GM12878 (cell line): ENCODE measurements around the gene MCC.

Experiments used
- CTCF ChIP-seq, 3 experiments: IDR thresholded peaks in 2 of 3; conservative IDR thresholded peaks in 1 of 3; 2 replicates each; pipeline ENCODE4 v1.5.1; 2011; ENCODE audit warnings: low read depth in 3 of 3, low read length in 3 of 3, mild to moderate bottlenecking in 3 of 3, control low read depth in 2 of 3, moderate library complexity in 2 of 3, inconsistent platforms in 1 of 3, mixed read lengths in 1 of 3; ENCODE audit not compliant: control insufficient read depth in 2 of 3, insufficient read depth in 1 of 3; ENCODE audit errors: extremely low read depth in 1 of 3
- E4F1 ChIP-seq: fragments of 450-650 bp; IDR thresholded peaks from 2 replicates; pipeline ENCODE4 v1.6.1; 2018; ENCODE audit warnings: borderline replicate concordance, mild to moderate bottlenecking; ENCODE audit not compliant: partially characterized antibody
- JUND ChIP-seq: IDR thresholded peaks from 2 replicates; pipeline ENCODE4 v1.6.1; 2012; ENCODE audit warnings: low read depth, mild to moderate bottlenecking, low read length, improper control_type of control experiment, moderate library complexity
- MXI1 ChIP-seq: fragments of 150-350 bp; IDR thresholded peaks from 2 replicates; pipeline ENCODE4 v1.6.1; 2011; ENCODE audit warnings: low read depth, mild to moderate bottlenecking, inconsistent platforms, low read length, improper control_type of control experiment
- POLR2A ChIP-seq: IDR thresholded peaks from 2 replicates; pipeline ENCODE4 v1.6.1; 2011; ENCODE audit warnings: low read depth, mild to moderate bottlenecking, low read length
- RAD21 ChIP-seq: IDR thresholded peaks from 2 replicates; pipeline ENCODE4 v1.6.1; 2011; ENCODE audit warnings: mild to moderate bottlenecking, low read depth, low read length, moderate library complexity; ENCODE audit not compliant: insufficient read depth
- RCOR1 ChIP-seq: conservative IDR thresholded peaks from 2 replicates; pipeline ENCODE4 v1.6.1; 2012; ENCODE audit warnings: low read depth, low read length, improper control_type of control experiment
- SRF ChIP-seq, 2 experiments: IDR thresholded peaks; 2 replicates each; pipeline ENCODE4 v1.6.1; 2011; ENCODE audit warnings: low read depth in 2 of 2, low read length in 2 of 2, mild to moderate bottlenecking in 1 of 2, moderate library complexity in 1 of 2
- TF ChIP-seq, protein P1 (sequence below): IDR thresholded peaks from 2 replicates; pipeline ENCODE4 v1.6.1; 2012; ENCODE audit warnings: improper control_type of control experiment, low read depth, low read length; ENCODE audit not compliant: insufficient replicate concordance

DNA sequence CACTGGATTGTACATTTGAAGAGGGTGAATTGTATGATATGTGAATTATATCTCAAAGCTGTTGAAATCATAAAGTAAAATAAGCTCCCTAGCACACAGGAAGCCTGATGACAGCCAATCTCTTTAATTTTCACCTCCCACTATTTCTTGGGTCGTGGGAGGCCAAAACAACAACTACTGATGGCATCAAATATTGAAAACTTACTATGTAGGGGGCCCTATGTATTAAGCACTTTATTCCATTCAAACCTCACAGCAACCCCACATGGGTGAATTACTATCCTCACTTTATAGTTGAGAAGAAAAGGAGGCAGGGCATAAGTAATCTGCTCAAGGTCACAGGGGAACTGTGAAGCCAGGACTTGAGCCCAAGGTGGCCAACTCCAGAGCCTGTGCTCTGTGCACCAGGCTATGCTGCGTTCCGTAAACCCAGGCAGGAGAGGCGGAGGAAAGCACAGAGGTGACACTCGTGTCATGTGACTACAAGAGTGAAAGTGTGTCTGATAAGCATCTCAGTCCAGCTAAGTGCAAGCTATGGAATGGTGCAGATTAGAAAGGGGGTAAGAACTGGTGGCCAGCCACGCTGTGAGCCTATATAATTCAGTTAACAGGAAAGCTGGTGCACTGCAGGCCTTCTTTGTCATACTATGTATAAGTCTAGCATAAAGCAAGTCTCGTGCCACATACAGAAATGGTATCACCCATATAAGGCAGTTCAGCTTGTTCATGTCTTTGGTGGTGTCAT lies 290.6 kb downstream of the MCC start:
- TF ChIP-seq SRF (IDR thresholded peaks at IDR 0.05; ENCODE audit: low read depth in 2 of 2, low read length in 2 of 2) (no peak), POLR2A (no peak), RCOR1 (no peak), CTCF (IDR thresholded peaks at IDR 0.05 in 2 of 3, conservative IDR thresholded peaks at IDR 0.05 in 1 of 3; ENCODE audit: control insufficient read depth in 2 of 3, extremely low read depth in 1 of 3, insufficient read depth in 1 of 3, low read depth in 3 of 3, low read length in 3 of 3) (no peak), JUND (no peak), E4F1 (no peak), RAD21 (no peak), MXI1 (no peak)
- TF ChIP-seq, protein P1, sequence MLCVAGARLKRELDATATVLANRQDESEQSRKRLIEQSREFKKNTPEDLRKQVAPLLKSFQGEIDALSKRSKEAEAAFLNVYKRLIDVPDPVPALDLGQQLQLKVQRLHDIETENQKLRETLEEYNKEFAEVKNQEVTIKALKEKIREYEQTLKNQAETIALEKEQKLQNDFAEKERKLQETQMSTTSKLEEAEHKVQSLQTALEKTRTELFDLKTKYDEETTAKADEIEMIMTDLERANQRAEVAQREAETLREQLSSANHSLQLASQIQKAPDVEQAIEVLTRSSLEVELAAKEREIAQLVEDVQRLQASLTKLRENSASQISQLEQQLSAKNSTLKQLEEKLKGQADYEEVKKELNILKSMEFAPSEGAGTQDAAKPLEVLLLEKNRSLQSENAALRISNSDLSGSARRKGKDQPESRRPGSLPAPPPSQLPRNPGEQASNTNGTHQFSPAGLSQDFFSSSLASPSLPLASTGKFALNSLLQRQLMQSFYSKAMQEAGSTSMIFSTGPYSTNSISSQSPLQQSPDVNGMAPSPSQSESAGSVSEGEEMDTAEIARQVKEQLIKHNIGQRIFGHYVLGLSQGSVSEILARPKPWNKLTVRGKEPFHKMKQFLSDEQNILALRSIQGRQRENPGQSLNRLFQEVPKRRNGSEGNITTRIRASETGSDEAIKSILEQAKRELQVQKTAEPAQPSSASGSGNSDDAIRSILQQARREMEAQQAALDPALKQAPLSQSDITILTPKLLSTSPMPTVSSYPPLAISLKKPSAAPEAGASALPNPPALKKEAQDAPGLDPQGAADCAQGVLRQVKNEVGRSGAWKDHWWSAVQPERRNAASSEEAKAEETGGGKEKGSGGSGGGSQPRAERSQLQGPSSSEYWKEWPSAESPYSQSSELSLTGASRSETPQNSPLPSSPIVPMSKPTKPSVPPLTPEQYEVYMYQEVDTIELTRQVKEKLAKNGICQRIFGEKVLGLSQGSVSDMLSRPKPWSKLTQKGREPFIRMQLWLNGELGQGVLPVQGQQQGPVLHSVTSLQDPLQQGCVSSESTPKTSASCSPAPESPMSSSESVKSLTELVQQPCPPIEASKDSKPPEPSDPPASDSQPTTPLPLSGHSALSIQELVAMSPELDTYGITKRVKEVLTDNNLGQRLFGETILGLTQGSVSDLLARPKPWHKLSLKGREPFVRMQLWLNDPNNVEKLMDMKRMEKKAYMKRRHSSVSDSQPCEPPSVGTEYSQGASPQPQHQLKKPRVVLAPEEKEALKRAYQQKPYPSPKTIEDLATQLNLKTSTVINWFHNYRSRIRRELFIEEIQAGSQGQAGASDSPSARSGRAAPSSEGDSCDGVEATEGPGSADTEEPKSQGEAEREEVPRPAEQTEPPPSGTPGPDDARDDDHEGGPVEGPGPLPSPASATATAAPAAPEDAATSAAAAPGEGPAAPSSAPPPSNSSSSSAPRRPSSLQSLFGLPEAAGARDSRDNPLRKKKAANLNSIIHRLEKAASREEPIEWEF: no peak
